Activated CD8-positive, alpha-beta memory T cell treated with anti-CD3 and anti-CD28 coated beads for 24 hours (primary cell): Measurements from ENCODE around the gene ZNF592.

Source experiments
- DNase-seq: peaks from one replicate; pipeline ENCODE4 v3.0.0-alpha.2; 2020

The ZNF592 gene

GRCh38 chr15:84832448-84833040 lies 84.2 kb downstream of the ZNF592 start:
- no peak for DNase-seq

- DNase-seq: no peak
Measured at GRCh38 chr15:84833447-84834228, 85.2 kb downstream of the ZNF592 start.

- no peak for DNase-seq
Measured at GRCh38 chr15:84834229-84834955, 86.0 kb downstream of the ZNF592 start.

- DNase-seq: no peak
Measured at GRCh38 chr15:84834969-84835368, 86.6 kb downstream of the ZNF592 start.

- DNase-seq: no peak
Measured at GRCh38 chr15:84835661-84836337, 87.4 kb downstream of the ZNF592 start.

GRCh38 chr15:84836844-84837243 lies 88.5 kb downstream of the ZNF592 start:
- DNase-seq: no peak

GRCh38 chr15:84839714-84840113 lies 91.3 kb downstream of the ZNF592 start:
- peak; percentile 24 for DNase-seq

GRCh38 chr15:84840255-84840654 lies 91.9 kb downstream of the ZNF592 start:
- DNase-seq: no peak

GRCh38 chr15:84840741-84841429 lies 92.5 kb downstream of the ZNF592 start:
- DNase-seq: no peak

- DNase-seq: no peak
Measured at GRCh38 chr15:84842781-84843180, 94.4 kb downstream of the ZNF592 start.

- no peak for DNase-seq
Measured at GRCh38 chr15:84844964-84845363, 96.6 kb downstream of the ZNF592 start.

GRCh38 chr15:84845631-84846030 lies 97.2 kb downstream of the ZNF592 start:
- peak; percentile 66 for DNase-seq

GRCh38 chr15:84846269-84846668 lies 97.9 kb downstream of the ZNF592 start:
- DNase-seq: no peak

- no peak for DNase-seq
Measured at GRCh38 chr15:84847382-84847781, 99.0 kb downstream of the ZNF592 start.

- DNase-seq: no peak
Measured at GRCh38 chr15:84852212-84852611, 103.8 kb downstream of the ZNF592 start.

- DNase-seq: no peak
Measured at GRCh38 chr15:84855136-84855535, 106.7 kb downstream of the ZNF592 start.

- no peak for DNase-seq
Measured at GRCh38 chr15:84855765-84856164, 107.4 kb downstream of the ZNF592 start.
